ENCODE measurements around the gene CINP. TPM values are rescaled to one million over a fixed set of nuclear protein-coding genes. Genes with fewer than 3 reads are reported as not detected.

The CINP gene
- total and polyA plus RNA-seq, 2 experiments from 2014 or later: 54.0 to 63.1 TPM

- no peak overlapping the region; the same call in 2 of the 3 replicates for H3K4me3 Mint-ChIP-seq
- Histone ChIP-seq H3K36me3 (ENCODE audit: insufficient read depth) (peaks cover 4% of the 10 kb centered on the region; the same call in 1 of the 2 replicates), H3F3A (replicated peaks; ENCODE audit: low read depth) (0 out of 2 replicates have a peak, but pooled peaks cover 13% of the 10 kb centered on the region), H3K27me3 (ENCODE audit: insufficient read depth) (no peaks in the 10 kb centered on the region), H4K20me1 (replicated peaks; ENCODE audit: insufficient read depth) (peaks cover 14% of the 10 kb centered on the region), H3K4me3 (peak overlapping the region; percentile 99), H3K9me2 (ENCODE audit: insufficient read depth) (no peaks in the 10 kb centered on the region), H3K4me1 (ENCODE audit: insufficient read depth) (peaks cover 18% of the 10 kb centered on the region), H3K79me2 (replicated peaks; ENCODE audit: insufficient read depth) (peaks cover 46% of the 10 kb centered on the region), H3K4me2 (peak overlapping the region; percentile 99), H3K27ac (ENCODE audit: low read depth) (no peak overlapping the region), H2AFZ (peak overlapping the region; percentile 94; the same call in 1 of the 2 replicates)
- H3K27me3 Mint-ChIP-seq (ENCODE audit: insufficient read depth, low read depth, poor library complexity): peaks cover 3% of the 10 kb centered on the region
- no peaks in the 10 kb centered on the region; the same call in 1 of the 3 replicates for H3K36me3 Mint-ChIP-seq (ENCODE audit: low read depth)
- H3K27ac Mint-ChIP-seq: peak overlapping the region; percentile 7; the same call in 1 of the 2 replicates
- peaks cover 11% of the 10 kb centered on the region for H3K4me1 Mint-ChIP-seq
- DNase-seq (ENCODE audit: low spot score): peak; percentile 47
- TF ChIP-seq REST (IDR thresholded peaks at IDR 0.05; ENCODE audit: unreplicated experiment) (no peak), EZH2phosphoT487 (IDR thresholded peaks at IDR 0.05; ENCODE audit: unreplicated experiment) (no peak), ZNF114 (CRISPR knock-in tag; IDR thresholded peaks at IDR 0.05) (no peak), STAT1 (IDR thresholded peaks at IDR 0.05; ENCODE audit: unreplicated experiment) (no peak), EZH2 (IDR thresholded peaks at IDR 0.05; ENCODE audit: low read depth, unreplicated experiment) (no peak), CREB1 (CRISPR knock-in tag; IDR thresholded peaks at IDR 0.05; ENCODE audit: low read depth) (no peak), ETS1 (IDR thresholded peaks at IDR 0.05) (no peak)
- no peaks in the 10 kb centered on the region for H3K9me3 Mint-ChIP-seq
- ATAC-seq: peak; percentile 58
These were observed 673 bp upstream of the CINP start for GRCh38 chr14:102363182-102363943.

- Histone ChIP-seq H3K36me3 (ENCODE audit: insufficient read depth) (peaks cover 8% of the 10 kb centered on the region; the same call in 1 of the 2 replicates), H4K20me1 (replicated peaks; ENCODE audit: insufficient read depth) (peaks cover 14% of the 10 kb centered on the region), H3K4me2 (peak overlapping the region; percentile 99), H3F3A (replicated peaks; ENCODE audit: low read depth) (0 out of 2 replicates have a peak, but pooled peaks cover 18% of the 10 kb centered on the region), H2AFZ (peak overlapping the region; percentile 98), H3K9me2 (ENCODE audit: insufficient read depth) (no peaks in the 10 kb centered on the region), H3K79me2 (replicated peaks; ENCODE audit: insufficient read depth) (peaks cover 34% of the 10 kb centered on the region), H3K4me3 (peak overlapping the region; percentile 99), H3K27ac (ENCODE audit: low read depth) (0 out of 2 replicates have a peak overlapping the region, but pooled peaks have one; percentile 50), H3K4me1 (ENCODE audit: insufficient read depth) (peaks cover 18% of the 10 kb centered on the region), H3K27me3 (ENCODE audit: insufficient read depth) (no peaks in the 10 kb centered on the region)
- H3K27me3 Mint-ChIP-seq (ENCODE audit: insufficient read depth, low read depth, poor library complexity): peaks cover 3% of the 10 kb centered on the region
- peaks cover 11% of the 10 kb centered on the region for H3K4me1 Mint-ChIP-seq
- H3K9me3 Mint-ChIP-seq: no peaks in the 10 kb centered on the region
- TF ChIP-seq CTCF (conservative IDR thresholded peaks at IDR 0.05; ENCODE audit: low read depth in 2 of 2): no peak
- no peak for TF ChIP-seq ZNF114 (CRISPR knock-in tag; IDR thresholded peaks at IDR 0.05)
- no peak for TF ChIP-seq EZH2 (IDR thresholded peaks at IDR 0.05; ENCODE audit: low read depth, unreplicated experiment)
- no peak for TF ChIP-seq ETS1 (IDR thresholded peaks at IDR 0.05)
- H3K36me3 Mint-ChIP-seq (ENCODE audit: low read depth): peaks cover 12% of the 10 kb centered on the region
- ATAC-seq: no peak
- H3K4me3 Mint-ChIP-seq: peak overlapping the region; percentile 95; the same call in 2 of the 3 replicates
- no peak for DNase-seq (ENCODE audit: low spot score)
- H3K27ac Mint-ChIP-seq: no peak overlapping the region
These were observed 606 bp downstream of the CINP start for GRCh38 chr14:102362084-102362483.
